Neural cell (in vitro differentiated cells): ENCODE results near the gene BCS1L. TPM values are rescaled to one million over a fixed set of nuclear protein-coding genes. Genes with fewer than 3 reads are reported as not detected.

Experiments used
- H2AFZ ChIP-seq: fragments of 200-600, 300-800 bp; sonication (generic), shearing (Covaris generic); 2 replicates; pipeline ENCODE4 v1.6.0; 2014; ENCODE audit warnings: low read depth, mild to moderate bottlenecking, antibody characterized with exemption, low read length, moderate library complexity
- H3F3A ChIP-seq: fragments of 200-600 bp; shearing (Covaris generic); 2 replicates; pipeline ENCODE4 v1.6.1; 2016; ENCODE audit warnings: mild to moderate bottlenecking, moderate library complexity, mixed read lengths, antibody characterized with exemption, low read length; ENCODE audit not compliant: insufficient read depth, poor library complexity, severe bottlenecking
- H3K27ac ChIP-seq: fragments of 200-600, 300-800 bp; sonication (generic), shearing (Covaris generic); 2 replicates; pipeline ENCODE4 v1.5.1; 2014; ENCODE audit warnings: mild to moderate bottlenecking, low read length, moderate library complexity
- H3K27me3 ChIP-seq: fragments of 300-800, 200-600 bp; sonication (generic), shearing (Covaris generic); 2 replicates; pipeline ENCODE4 v1.6.0; 2014; ENCODE audit warnings: mild to moderate bottlenecking, low read depth, low read length, moderate library complexity; ENCODE audit not compliant: insufficient read depth
- H3K36me3 ChIP-seq: fragments of 300-800, 200-600 bp; sonication (generic), shearing (Covaris generic); 2 replicates; pipeline ENCODE4 v1.5.1; 2014; ENCODE audit warnings: mild to moderate bottlenecking, antibody characterized with exemption, low read length, moderate library complexity; ENCODE audit not compliant: insufficient read depth
- H3K4me2 ChIP-seq: fragments of 300-800, 200-600 bp; sonication (generic), shearing (Covaris generic); 2 replicates; pipeline ENCODE4 v1.6.0; 2014; ENCODE audit warnings: mild to moderate bottlenecking, low read length
- H3K4me3 ChIP-seq: fragments of 300-800, 200-600 bp; sonication (generic), shearing (Covaris generic); 2 replicates; pipeline ENCODE4 v1.5.1; 2014; ENCODE audit warnings: mild to moderate bottlenecking, low read length, moderate library complexity
- H3K79me2 ChIP-seq: fragments of 200-600 bp; shearing (Covaris generic); replicated peaks from 2 replicates; pipeline ENCODE4 v1.6.0; 2014; ENCODE audit warnings: mild to moderate bottlenecking, low read length, moderate library complexity; ENCODE audit not compliant: insufficient read depth
- H3K9ac ChIP-seq: fragments of 300-800, 200-600 bp; sonication (generic), shearing (Covaris generic); 2 replicates; pipeline ENCODE4 v1.6.1; 2016; ENCODE audit warnings: mild to moderate bottlenecking, low read length, mixed read lengths
- H3K9me2 ChIP-seq: fragments of 200-600 bp; shearing (Covaris generic); 2 replicates; pipeline ENCODE4 v1.6.1; 2016; ENCODE audit warnings: mild to moderate bottlenecking, low read length, mixed read lengths; ENCODE audit not compliant: insufficient read depth
- H3K9me3 ChIP-seq: fragments of 200-600, 300-800 bp; sonication (generic), shearing (Covaris generic); 2 replicates; pipeline ENCODE4 v1.6.1; 2016; ENCODE audit warnings: mild to moderate bottlenecking, mixed run types, low read length, moderate library complexity, mixed read lengths
- H4K20me1 ChIP-seq: fragments of 200-600 bp; shearing (Covaris generic); 2 replicates; pipeline ENCODE4 v1.6.1; 2016; ENCODE audit warnings: mild to moderate bottlenecking, mixed run types; ENCODE audit not compliant: insufficient read depth
- CTCF ChIP-seq: fragments of 450-650 bp; IDR thresholded peaks from 2 replicates; pipeline ENCODE4 v1.5.1; 2014; ENCODE audit warnings: antibody characterized with exemption, mild to moderate bottlenecking, moderate library complexity; ENCODE audit not compliant: poor library complexity, severe bottlenecking
- EP300 ChIP-seq: fragments of 450-650 bp; conservative IDR thresholded peaks from 2 replicates; pipeline ENCODE4 v1.6.1; 2014; ENCODE audit warnings: antibody characterized with exemption, mild to moderate bottlenecking, moderate library complexity; ENCODE audit not compliant: poor library complexity, severe bottlenecking
- EZH2 ChIP-seq: fragments of 200-600, 300-800 bp; shearing (Covaris generic), sonication (generic); IDR thresholded peaks from 2 replicates; pipeline ENCODE4 v1.6.1; 2014; ENCODE audit warnings: antibody characterized with exemption, low read length, borderline replicate concordance, mild to moderate bottlenecking; ENCODE audit not compliant: insufficient read depth, poor library complexity, severe bottlenecking
- MXI1 ChIP-seq: fragments of 450-650 bp; conservative IDR thresholded peaks from 2 replicates; pipeline ENCODE4 v1.6.1; 2014; ENCODE audit warnings: antibody characterized with exemption, mild to moderate bottlenecking; ENCODE audit not compliant: poor library complexity, severe bottlenecking
- POLR2AphosphoS5 ChIP-seq: IDR thresholded peaks from 2 replicates; pipeline ENCODE4 v1.6.1; 2012
- RAD21 ChIP-seq: fragments of 450-650 bp; conservative IDR thresholded peaks from 2 replicates; pipeline ENCODE4 v1.6.1; 2014; ENCODE audit warnings: antibody characterized with exemption, mild to moderate bottlenecking, moderate library complexity
- REST ChIP-seq: IDR thresholded peaks from 2 replicates; pipeline ENCODE4 v1.6.1; 2012; ENCODE audit warnings: borderline replicate concordance
- SMC3 ChIP-seq: fragments of 450-650 bp; conservative IDR thresholded peaks from 2 replicates; pipeline ENCODE4 v1.6.1; 2014; ENCODE audit warnings: antibody characterized with exemption, mild to moderate bottlenecking, moderate library complexity; ENCODE audit not compliant: poor library complexity
- TAF1 ChIP-seq: IDR thresholded peaks from 2 replicates; pipeline ENCODE4 v1.6.1; 2012; ENCODE audit warnings: low read depth
- polyA plus RNA-seq: library from polyadenylated mRNA; depleted of rRNA; stranded (reverse); fragments of >200 nt; gene quantifications from 2 replicates; pipeline ENCODE4 v1.2.3, GENCODE V29; 2014

BCS1L gene
- polyA plus RNA-seq, 1 donor from 2014 or later = 75.8 TPM

- Histone ChIP-seq H3K27me3 (no peaks in the 10 kb centered on the region), H3K4me2 (no peak overlapping the region), H2AFZ (no peak overlapping the region), H3K9ac (no peak overlapping the region), H3K79me2 (no peaks in the 10 kb centered on the region), H3F3A (no peaks in the 10 kb centered on the region), H3K36me3 (peaks cover 20% of the 10 kb centered on the region), H3K4me3 (no peak overlapping the region), H3K9me3 (no peaks in the 10 kb centered on the region), H3K27ac (no peak overlapping the region), H4K20me1 (no peaks in the 10 kb centered on the region), H3K9me2 (no peaks in the 10 kb centered on the region)
- TF ChIP-seq EZH2 = no peak
- TF ChIP-seq MXI1 = no peak
- no peak for TF ChIP-seq SMC3
- TF ChIP-seq EP300 = no peak
- no peak for TF ChIP-seq CTCF
- no peak for TF ChIP-seq RAD21
- no peak for TF ChIP-seq POLR2AphosphoS5
- TF ChIP-seq REST = no peak
- no peak for TF ChIP-seq TAF1
Observed at GRCh38 chr2:218644721-218645120, 14.8 kb upstream of the BCS1L start.

DNA sequence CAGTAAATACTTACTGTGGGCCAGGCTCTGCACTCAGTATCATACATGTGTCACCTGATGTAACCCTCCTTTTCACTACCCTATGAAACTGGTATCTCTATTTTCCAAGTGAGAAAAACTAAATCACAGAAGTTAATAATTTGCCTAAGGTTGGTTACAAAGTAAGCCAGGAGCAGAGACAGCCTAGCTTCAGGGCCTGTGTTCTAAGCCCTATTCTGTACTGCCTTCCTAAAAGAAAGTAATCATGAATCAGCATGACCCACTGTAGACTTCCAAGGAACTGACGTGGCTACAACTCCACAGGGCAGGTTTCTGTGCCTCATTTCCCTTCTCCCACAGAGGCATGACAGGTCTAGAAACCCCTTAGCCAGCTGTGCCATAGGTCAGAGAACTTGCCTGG lies 14.4 kb upstream of the BCS1L start:
- no peak overlapping the region for H2AFZ ChIP-seq
- no peak for TF ChIP-seq SMC3
- no peak for TF ChIP-seq TAF1
- no peak for TF ChIP-seq EZH2
- no peak for TF ChIP-seq MXI1
- no peak for TF ChIP-seq POLR2AphosphoS5
- TF ChIP-seq EP300 = no peak
- TF ChIP-seq RAD21 = no peak
- no peak for TF ChIP-seq REST
- no peak for TF ChIP-seq CTCF
- H3K4me2 ChIP-seq = no peak overlapping the region
- H3K79me2 ChIP-seq = no peaks in the 10 kb centered on the region
- H4K20me1 ChIP-seq = no peaks in the 10 kb centered on the region
- H3K27ac ChIP-seq = no peak overlapping the region
- H3K27me3 ChIP-seq = no peaks in the 10 kb centered on the region
- no peaks in the 10 kb centered on the region for H3K9me3 ChIP-seq
- H3K9ac ChIP-seq = no peak overlapping the region
- no peaks in the 10 kb centered on the region for H3F3A ChIP-seq
- no peaks in the 10 kb centered on the region for H3K9me2 ChIP-seq
- H3K4me3 ChIP-seq = no peak overlapping the region
- peaks cover 19% of the 10 kb centered on the region for H3K36me3 ChIP-seq
